ENCODE measurements around the gene MRM2.

GRCh38 chr7:2255145-2256139 is 13.4 kb upstream of the MRM2 start:
- TF ChIP-seq BACH2 (CRISPR knock-in tag; IDR thresholded peaks at IDR 0.05; ENCODE audit: borderline replicate concordance) (no peak), TSHZ2 (CRISPR knock-in tag; IDR thresholded peaks at IDR 0.05) (no peak), ZNF565 (CRISPR knock-in tag; conservative IDR thresholded peaks at IDR 0.05; ENCODE audit: low read depth) (no peak)
